ENCODE results near the gene STT3B. TPM values are rescaled to one million over a fixed set of nuclear protein-coding genes. Genes with fewer than 3 reads are reported as not detected.

The STT3B gene
- total RNA-seq, 1 donor from 2014 or later: 110 TPM

DNA sequence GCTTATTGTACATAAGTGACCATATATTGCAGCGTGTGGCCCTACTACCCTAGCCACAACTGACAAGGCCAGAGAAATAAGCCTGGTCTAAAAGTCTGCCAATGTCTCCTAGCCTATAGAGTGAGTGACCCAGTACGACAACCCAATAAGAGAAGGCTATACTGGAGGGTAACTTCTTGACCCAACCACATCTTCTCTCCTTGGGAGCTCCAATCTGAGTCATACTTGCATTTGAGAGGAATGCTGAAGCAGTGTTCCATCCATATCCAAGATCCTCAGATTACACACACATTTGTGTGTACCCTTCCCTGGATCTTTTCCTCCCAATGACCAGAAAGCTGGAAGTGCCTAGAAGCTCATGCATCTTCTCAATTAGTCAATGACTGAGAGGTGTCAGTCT lies 11.3 kb upstream of the STT3B start:
- no peak overlapping the region for H3K4me3 ChIP-seq (ENCODE audit: low read depth, low read length)
- no peak for DNase-seq (ENCODE audit: low read depth)
- H3K36me3 ChIP-seq (ENCODE audit: control insufficient read depth, insufficient read depth, low read length): no peaks in the 10 kb centered on the region
- no peaks in the 10 kb centered on the region for H3K27me3 ChIP-seq (ENCODE audit: control insufficient read depth, insufficient read depth, low read length)
- TF ChIP-seq, protein P1, sequence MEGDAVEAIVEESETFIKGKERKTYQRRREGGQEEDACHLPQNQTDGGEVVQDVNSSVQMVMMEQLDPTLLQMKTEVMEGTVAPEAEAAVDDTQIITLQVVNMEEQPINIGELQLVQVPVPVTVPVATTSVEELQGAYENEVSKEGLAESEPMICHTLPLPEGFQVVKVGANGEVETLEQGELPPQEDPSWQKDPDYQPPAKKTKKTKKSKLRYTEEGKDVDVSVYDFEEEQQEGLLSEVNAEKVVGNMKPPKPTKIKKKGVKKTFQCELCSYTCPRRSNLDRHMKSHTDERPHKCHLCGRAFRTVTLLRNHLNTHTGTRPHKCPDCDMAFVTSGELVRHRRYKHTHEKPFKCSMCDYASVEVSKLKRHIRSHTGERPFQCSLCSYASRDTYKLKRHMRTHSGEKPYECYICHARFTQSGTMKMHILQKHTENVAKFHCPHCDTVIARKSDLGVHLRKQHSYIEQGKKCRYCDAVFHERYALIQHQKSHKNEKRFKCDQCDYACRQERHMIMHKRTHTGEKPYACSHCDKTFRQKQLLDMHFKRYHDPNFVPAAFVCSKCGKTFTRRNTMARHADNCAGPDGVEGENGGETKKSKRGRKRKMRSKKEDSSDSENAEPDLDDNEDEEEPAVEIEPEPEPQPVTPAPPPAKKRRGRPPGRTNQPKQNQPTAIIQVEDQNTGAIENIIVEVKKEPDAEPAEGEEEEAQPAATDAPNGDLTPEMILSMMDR (IDR thresholded peaks at IDR 0.05; ENCODE audit: insufficient read depth, low read length, poor library complexity, severe bottlenecking): no peak

DNA sequence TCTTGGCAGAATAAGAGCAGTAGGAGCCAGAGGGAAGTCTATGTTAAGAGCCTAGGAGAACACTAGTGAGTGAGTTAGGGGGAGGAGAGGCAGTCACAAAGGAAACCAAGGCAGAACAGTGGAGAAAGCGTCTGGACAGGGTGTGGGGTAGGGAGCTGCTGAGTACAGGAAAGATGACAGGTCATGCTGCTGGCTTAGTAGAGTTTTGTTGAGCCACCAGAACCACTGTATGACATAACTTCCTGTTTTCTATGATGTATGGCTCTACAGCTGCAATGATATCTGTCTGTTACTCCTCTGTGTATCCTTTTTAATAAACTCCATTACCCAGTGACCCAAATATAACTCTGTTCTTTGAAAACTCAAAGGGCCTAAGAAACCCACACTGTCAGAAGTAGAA lies 10.6 kb upstream of the STT3B start:
- DNase-seq (ENCODE audit: low read depth): no peak
- Histone ChIP-seq H3K36me3 (ENCODE audit: control insufficient read depth, insufficient read depth, low read length) (no peaks in the 10 kb centered on the region), H3K4me3 (ENCODE audit: low read depth, low read length) (no peak overlapping the region), H3K27me3 (ENCODE audit: control insufficient read depth, insufficient read depth, low read length) (no peaks in the 10 kb centered on the region)
- TF ChIP-seq, protein P1 (IDR thresholded peaks at IDR 0.05; ENCODE audit: insufficient read depth, low read length, poor library complexity, severe bottlenecking): no peak

DNA sequence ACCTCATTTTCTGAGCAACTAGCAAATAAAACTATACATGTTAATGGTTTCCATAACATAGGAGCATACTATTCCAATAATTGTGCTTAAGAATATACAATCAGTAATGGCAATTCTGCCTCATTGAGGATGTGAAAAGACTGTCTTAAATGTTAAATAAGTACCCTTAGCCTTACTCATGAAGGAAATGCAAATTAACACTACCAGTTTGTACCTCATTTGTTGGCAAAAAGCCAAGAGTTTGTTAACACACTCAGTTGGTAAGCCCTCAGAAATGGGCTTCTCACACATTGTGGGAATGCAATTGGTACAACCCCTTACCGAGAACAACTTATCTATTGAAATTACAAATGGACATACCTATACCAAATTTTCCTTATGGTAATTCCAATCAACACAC lies 9.2 kb upstream of the STT3B start:
- Histone ChIP-seq H3K4me3 (ENCODE audit: low read depth, low read length) (no peak overlapping the region), H3K27me3 (ENCODE audit: control insufficient read depth, insufficient read depth, low read length) (no peaks in the 10 kb centered on the region), H3K36me3 (ENCODE audit: control insufficient read depth, insufficient read depth, low read length) (no peaks in the 10 kb centered on the region)
- DNase-seq (ENCODE audit: low read depth): no peak
- TF ChIP-seq, protein P1 (IDR thresholded peaks at IDR 0.05; ENCODE audit: insufficient read depth, low read length, poor library complexity, severe bottlenecking): no peak

DNA sequence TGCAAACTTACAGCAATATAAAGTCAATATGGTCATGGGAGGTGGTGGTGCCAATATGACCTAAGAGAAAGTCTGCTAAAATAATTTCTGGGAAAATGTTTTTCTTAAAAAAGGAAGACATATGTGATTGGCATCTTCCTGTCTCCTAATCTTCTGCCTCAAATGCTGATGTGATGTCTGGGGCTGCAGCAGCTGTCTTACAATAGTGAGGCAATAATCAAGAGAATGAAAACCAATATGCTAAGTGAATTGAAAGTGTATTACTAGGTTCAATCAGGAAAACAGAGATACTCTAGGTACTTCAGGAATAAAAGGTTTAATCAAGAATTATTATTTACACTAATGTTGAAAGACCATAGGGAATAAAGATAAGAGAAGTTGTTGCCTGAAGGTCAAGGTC lies 7.2 kb upstream of the STT3B start:
- TF ChIP-seq, protein P1 (IDR thresholded peaks at IDR 0.05; ENCODE audit: insufficient read depth, low read length, poor library complexity, severe bottlenecking): no peak
- no peak for DNase-seq (ENCODE audit: low read depth)
- Histone ChIP-seq H3K36me3 (ENCODE audit: control insufficient read depth, insufficient read depth, low read length) (no peaks in the 10 kb centered on the region), H3K27me3 (ENCODE audit: control insufficient read depth, insufficient read depth, low read length) (no peaks in the 10 kb centered on the region), H3K4me3 (ENCODE audit: low read depth, low read length) (no peak overlapping the region)

DNA sequence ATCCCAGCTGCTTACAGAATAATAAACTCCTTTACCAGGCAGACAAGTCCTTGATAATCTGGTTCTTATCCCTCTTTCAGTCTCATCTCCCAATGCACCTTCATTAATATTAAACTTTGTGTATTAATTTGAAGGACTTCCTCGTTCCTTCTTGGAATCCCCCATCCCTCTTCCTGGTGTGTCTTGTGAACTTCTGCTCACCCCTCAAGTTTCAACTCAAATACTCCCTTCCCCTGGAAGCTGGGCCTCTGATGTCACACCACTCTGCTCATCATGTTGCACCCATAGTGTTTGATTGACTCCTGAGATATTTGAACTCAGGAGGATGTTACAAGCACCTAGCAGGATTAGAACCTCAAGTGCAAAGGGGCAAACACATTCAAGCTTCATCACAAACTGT lies 3.3 kb upstream of the STT3B start:
- H3K27me3 ChIP-seq (ENCODE audit: control insufficient read depth, insufficient read depth, low read length): no peaks in the 10 kb centered on the region
- no peak for DNase-seq (ENCODE audit: low read depth)

More for the DNA sequence above, 3.3 kb upstream of the STT3B start:
- Histone ChIP-seq H3K36me3 (ENCODE audit: control insufficient read depth, insufficient read depth, low read length) (no peaks in the 10 kb centered on the region), H3K4me3 (ENCODE audit: low read depth, low read length) (no peak overlapping the region)
- TF ChIP-seq, protein P1 (IDR thresholded peaks at IDR 0.05; ENCODE audit: insufficient read depth, low read length, poor library complexity, severe bottlenecking): no peak
